ENCODE data around the gene OBSCN. TPM values are rescaled to one million over a fixed set of nuclear protein-coding genes. Genes with fewer than 3 reads are reported as not detected.

The OBSCN gene
- total RNA-seq, 1 experiment from 2014 or later = 10.5 TPM

- BruUV-seq (replicated peaks) = no TSS peak
- no peak for TF ChIP-seq REST (IDR thresholded peaks at IDR 0.05; ENCODE audit: insufficient read depth in 1 of 2, low read depth in 2 of 2, low read length in 1 of 2)
- TF ChIP-seq TCF7L2 (IDR thresholded peaks at IDR 0.05; ENCODE audit: low read depth, low read length) = no peak
- no peak for TF ChIP-seq CTCF (IDR thresholded peaks at IDR 0.05)
- TF ChIP-seq POLR2AphosphoS5 (IDR thresholded peaks at IDR 0.05; ENCODE audit: low read depth, low read length) = no peak
- TF ChIP-seq SIN3A (IDR thresholded peaks at IDR 0.05; ENCODE audit: borderline replicate concordance, insufficient read depth, low read depth, low read length) = no peak
- DNase-seq (ENCODE audit: low read depth, low spot score) = no peak
- no peaks in the 10 kb centered on the region for H3K9me3 ChIP-seq (ENCODE audit: control insufficient read depth, insufficient read depth, low read depth, low read length)
- H3K27ac ChIP-seq (ENCODE audit: low read length) = no peak overlapping the region
- POLR2A ChIA-PET = interaction anchor here (0.6 kb wide), 1 partner anchor 237 kb away, joined by 6 read pairs; no protein-coding TSS in a partner anchor
- H3K4me1 ChIP-seq (ENCODE audit: control insufficient read depth, insufficient read depth, low read length) = peaks cover 13% of the 10 kb centered on the region; the same call in 1 of the 2 replicates
- in situ Hi-C loops (cut with HindIII; ENCODE audit: low pct_unique_long_range_greater_than_20kb, low sequenced_read_pairs) (no loop called here), intact Hi-C loops (cut with micrococcal nuclease; ENCODE audit: unreplicated experiment) (no loop called here)
- CTCF ChIA-PET = no interaction called here
- no peaks in the 10 kb centered on the region for H3K27me3 ChIP-seq (ENCODE audit: control insufficient read depth, insufficient read depth, low read length)
- H3K4me3 ChIP-seq (ENCODE audit: low read depth in 2 of 2, low read length in 2 of 2) = no peak overlapping the region
- ATAC-seq = no peak
- peaks cover 4% of the 10 kb centered on the region; the same call in 1 of the 2 replicates for H3K36me3 ChIP-seq (ENCODE audit: control insufficient read depth, insufficient read depth, low read length)
These were observed 203.9 kb downstream of the OBSCN start for GRCh38 chr1:228411548-228412430.

GRCh38 chr1:228413241-228414010 is 205.6 kb downstream of the OBSCN start:
- in situ Hi-C loops (cut with HindIII; ENCODE audit: low pct_unique_long_range_greater_than_20kb, low sequenced_read_pairs) (no loop called here), intact Hi-C loops (cut with micrococcal nuclease; ENCODE audit: unreplicated experiment) (no loop called here)
- DNase-seq (ENCODE audit: low read depth, low spot score) (no peak), ATAC-seq (no peak)
- Histone ChIP-seq H3K4me1 (ENCODE audit: control insufficient read depth, insufficient read depth, low read length) (peaks cover 6% of the 10 kb centered on the region; the same call in 1 of the 2 replicates), H3K9me3 (ENCODE audit: control insufficient read depth, insufficient read depth, low read depth, low read length) (no peaks in the 10 kb centered on the region), H3K27ac (ENCODE audit: low read length) (no peak overlapping the region), H3K4me3 (ENCODE audit: low read depth in 2 of 2, low read length in 2 of 2) (no peak overlapping the region), H3K27me3 (ENCODE audit: control insufficient read depth, insufficient read depth, low read length) (no peaks in the 10 kb centered on the region), H3K36me3 (ENCODE audit: control insufficient read depth, insufficient read depth, low read length) (peaks cover 4% of the 10 kb centered on the region; the same call in 1 of the 2 replicates)
- ChIA-PET CTCF (no interaction called here), POLR2A (no interaction called here)
- BruUV-seq (replicated peaks) = no TSS peak
- no peak for TF ChIP-seq REST (IDR thresholded peaks at IDR 0.05; ENCODE audit: insufficient read depth in 1 of 2, low read depth in 2 of 2, low read length in 1 of 2)
- TF ChIP-seq POLR2AphosphoS5 (IDR thresholded peaks at IDR 0.05; ENCODE audit: low read depth, low read length) = no peak
- no peak for TF ChIP-seq CTCF (IDR thresholded peaks at IDR 0.05)
- TF ChIP-seq TCF7L2 (IDR thresholded peaks at IDR 0.05; ENCODE audit: low read depth, low read length) = no peak
- TF ChIP-seq SIN3A (IDR thresholded peaks at IDR 0.05; ENCODE audit: borderline replicate concordance, insufficient read depth, low read depth, low read length) = no peak
